SK-N-SH treated with all-trans-retinoic acid at 6 μM for 48 hours (cell line): ENCODE data around the gene TSHZ3.

ENCODE experiments used
- OSR1 ChIP-seq: fragments of 250-450 bp; sonication (Bioruptor Pico); IDR thresholded peaks from 2 replicates; pipeline ENCODE4 v1.8.0; 2022; ENCODE audit warnings: moderate library complexity, mild to moderate bottlenecking, inconsistent platforms
- PATZ1 ChIP-seq: fragments of 250-450 bp; sonication (Bioruptor Pico); IDR thresholded peaks from 2 replicates; pipeline ENCODE4 v1.8.0; 2020; ENCODE audit warnings: mild to moderate bottlenecking, moderate library complexity, borderline replicate concordance
- ZFP30 ChIP-seq: fragments of 450-650 bp; formaldehyde crosslinking; IDR thresholded peaks from 2 replicates; pipeline ENCODE4 v1.5.0; 2022; ENCODE audit warnings: mild to moderate bottlenecking, moderate library complexity
- TF ChIP-seq, protein P1 (sequence below): fragments of 250-450 bp; sonication (Bioruptor Pico); IDR thresholded peaks from 2 replicates; pipeline ENCODE4 v1.5.0; 2020; ENCODE audit warnings: mild to moderate bottlenecking, moderate library complexity

GRCh38 chr19:31231237-31231636, 118.0 kb downstream of the TSHZ3 start:
- TF ChIP-seq, protein P1, sequence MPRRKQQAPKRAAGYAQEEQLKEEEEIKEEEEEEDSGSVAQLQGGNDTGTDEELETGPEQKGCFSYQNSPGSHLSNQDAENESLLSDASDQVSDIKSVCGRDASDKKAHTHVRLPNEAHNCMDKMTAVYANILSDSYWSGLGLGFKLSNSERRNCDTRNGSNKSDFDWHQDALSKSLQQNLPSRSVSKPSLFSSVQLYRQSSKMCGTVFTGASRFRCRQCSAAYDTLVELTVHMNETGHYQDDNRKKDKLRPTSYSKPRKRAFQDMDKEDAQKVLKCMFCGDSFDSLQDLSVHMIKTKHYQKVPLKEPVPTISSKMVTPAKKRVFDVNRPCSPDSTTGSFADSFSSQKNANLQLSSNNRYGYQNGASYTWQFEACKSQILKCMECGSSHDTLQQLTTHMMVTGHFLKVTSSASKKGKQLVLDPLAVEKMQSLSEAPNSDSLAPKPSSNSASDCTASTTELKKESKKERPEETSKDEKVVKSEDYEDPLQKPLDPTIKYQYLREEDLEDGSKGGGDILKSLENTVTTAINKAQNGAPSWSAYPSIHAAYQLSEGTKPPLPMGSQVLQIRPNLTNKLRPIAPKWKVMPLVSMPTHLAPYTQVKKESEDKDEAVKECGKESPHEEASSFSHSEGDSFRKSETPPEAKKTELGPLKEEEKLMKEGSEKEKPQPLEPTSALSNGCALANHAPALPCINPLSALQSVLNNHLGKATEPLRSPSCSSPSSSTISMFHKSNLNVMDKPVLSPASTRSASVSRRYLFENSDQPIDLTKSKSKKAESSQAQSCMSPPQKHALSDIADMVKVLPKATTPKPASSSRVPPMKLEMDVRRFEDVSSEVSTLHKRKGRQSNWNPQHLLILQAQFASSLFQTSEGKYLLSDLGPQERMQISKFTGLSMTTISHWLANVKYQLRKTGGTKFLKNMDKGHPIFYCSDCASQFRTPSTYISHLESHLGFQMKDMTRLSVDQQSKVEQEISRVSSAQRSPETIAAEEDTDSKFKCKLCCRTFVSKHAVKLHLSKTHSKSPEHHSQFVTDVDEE (CRISPR knock-in tag) = no peak
- no peak for TF ChIP-seq OSR1
- no peak for TF ChIP-seq ZFP30 (CRISPR knock-in tag)
- TF ChIP-seq PATZ1 = no peak
